HepG2 (cell line): ENCODE data around the gene BMI1. TPM values are rescaled to one million over a fixed set of nuclear protein-coding genes. Genes with fewer than 3 reads are reported as not detected.

Experiments used
- ATAC-seq: fragments of 200-7000 bp; cut with Tn5 transposase; 3 replicates; pipeline ENCODE4 v1.9.1; 2020; ENCODE audit warnings: mild to moderate bottlenecking, moderate library complexity
- BruUV-seq: library from RNA; stranded (reverse); fragments of 400-500 nt; replicated peaks from 2 replicates; lab custom pipeline; 2021; lab: Mats Ljungman, UMichigan
- CTCF ChIA-PET: fragments of 300-600 bp; formaldehyde crosslinking; extraction: SDS; loops from one replicate; lab custom pipeline; 2021; ENCODE audit warnings: low total read pairs, inconsistent platforms, low intra/inter-chr PET ratio; lab: Yijun Ruan, JAX
- POLR2A ChIA-PET: fragments of 350-600 bp; sonication (Branson Sonifier 250); formaldehyde crosslinking; loops from one replicate; lab custom pipeline; 2020; ENCODE audit warnings: antibody characterized with exemption, inconsistent platforms; lab: Yijun Ruan, JAX
- DNase-seq: peaks from one replicate; pipeline ENCODE4 v3.0.0-alpha.2; 2015; ENCODE audit warnings: low spot score
- FAIRE-seq: peaks from 3 replicates; lab custom pipeline; 2011; peaks lifted over from hg19 to GRCh38; lab: Jason Lieb, UNC
- H2AFZ ChIP-seq: one replicate; pipeline ENCODE4 v1.6.1; 2011; ENCODE audit warnings: low read length, inconsistent platforms
- H3K27ac ChIP-seq: fragments of 300-600 bp; 3 replicates; pipeline ENCODE4 v1.8.0; 2011; ENCODE audit warnings: mixed run types, mild to moderate bottlenecking, mixed read lengths, low read length, inconsistent platforms; ENCODE audit not compliant: insufficient read depth; ENCODE audit errors: extremely low read length
- H3K27me3 ChIP-seq, 2 experiments: fragments of 200-600 bp in 1 of 2; 2 replicates in 1 of 2; 3 replicates in 1 of 2; pipeline versions ENCODE4 v1.6.0 to v1.8.0; 2011; ENCODE audit warnings: low read length in 2 of 2, mild to moderate bottlenecking in 2 of 2, moderate library complexity in 2 of 2, inconsistent platforms in 1 of 2; ENCODE audit not compliant: insufficient read depth in 2 of 2, control insufficient read depth in 1 of 2
- H3K36me3 ChIP-seq, 2 experiments: fragments of 200-600 bp in 1 of 2; replicated peaks in 1 of 2; 2 replicates in 1 of 2; 3 replicates in 1 of 2; pipeline versions ENCODE4 v1.5.1 to v1.8.0; 2011; ENCODE audit warnings: low read length in 2 of 2, inconsistent platforms in 1 of 2; ENCODE audit not compliant: insufficient read depth in 2 of 2, control insufficient read depth in 1 of 2
- H3K4me1 ChIP-seq: 2 replicates; pipeline ENCODE4 v1.5.1; 2012; ENCODE audit warnings: low read length, inconsistent platforms; ENCODE audit not compliant: insufficient read depth
- H3K4me2 ChIP-seq: 2 replicates; pipeline ENCODE4 v1.6.0; 2011; ENCODE audit warnings: low read depth, low read length, inconsistent platforms
- H3K4me3 ChIP-seq, 3 experiments: fragments of 200-600 bp in 1 of 3; sonication (generic), shearing (Covaris generic) in 1 of 3; replicated peaks in 1 of 3; 2 replicates each; pipeline ENCODE4 v1.5.1; 2011 to 2016; ENCODE audit warnings: low read length in 3 of 3, inconsistent platforms in 2 of 3, low read depth in 2 of 3, mild to moderate bottlenecking in 2 of 3, control low read depth in 1 of 3, mixed read lengths in 1 of 3; ENCODE audit not compliant: insufficient read depth in 1 of 3
- H3K79me2 ChIP-seq: one replicate; pipeline ENCODE4 v1.6.1; 2011; ENCODE audit warnings: low read length, inconsistent platforms; ENCODE audit not compliant: insufficient read depth
- H3K9ac ChIP-seq: 2 replicates; pipeline ENCODE4 v1.6.0; 2011; ENCODE audit warnings: mild to moderate bottlenecking, low read depth, low read length, inconsistent platforms; ENCODE audit not compliant: insufficient read depth
- H3K9me3 ChIP-seq: 2 replicates; pipeline ENCODE4 v1.5.1; 2012; ENCODE audit warnings: mild to moderate bottlenecking, low read length
- H4K20me1 ChIP-seq: 2 replicates; pipeline ENCODE4 v1.6.0; 2011; ENCODE audit warnings: inconsistent platforms, mild to moderate bottlenecking, low read length, moderate library complexity; ENCODE audit not compliant: insufficient read depth
- ASH2L ChIP-seq: fragments of 300-600, 200-600 bp; sonication (generic); IDR thresholded peaks from 2 replicates; pipeline ENCODE4 v1.7.0; 2017; ENCODE audit warnings: low read depth, mild to moderate bottlenecking, moderate library complexity, mixed read lengths, low read length; ENCODE audit not compliant: insufficient read length
- BCLAF1 ChIP-seq: fragments of 450-650 bp; IDR thresholded peaks from 2 replicates; pipeline ENCODE4 v1.6.1; 2017; ENCODE audit warnings: mild to moderate bottlenecking
- FOXK1 ChIP-seq: sonication (generic); formaldehyde crosslinking; IDR thresholded peaks from 2 replicates; pipeline ENCODE4 v1.4.0; 2020; ENCODE audit warnings: low read depth, missing genetic modification reagents, borderline replicate concordance
- IRF9 ChIP-seq: sonication (generic); formaldehyde crosslinking; IDR thresholded peaks from 2 replicates; pipeline ENCODE4 v1.8.0; 2022; ENCODE audit warnings: missing genetic modification reagents, mild to moderate bottlenecking, borderline replicate concordance
- MAX ChIP-seq: IDR thresholded peaks from 2 replicates; pipeline ENCODE4 v1.6.1; 2012; ENCODE audit warnings: inconsistent platforms
- MNT ChIP-seq: fragments of 450-650 bp; IDR thresholded peaks from 2 replicates; pipeline ENCODE4 v1.6.1; 2016
- NAIF1 ChIP-seq: sonication (generic); formaldehyde crosslinking; IDR thresholded peaks from 2 replicates; pipeline ENCODE4 v1.5.0; 2020; ENCODE audit warnings: mild to moderate bottlenecking, missing genetic modification reagents, borderline replicate concordance
- NCOA1 ChIP-seq: sonication (generic); formaldehyde crosslinking; IDR thresholded peaks from 2 replicates; pipeline ENCODE4 v1.9.0; 2021; ENCODE audit warnings: missing genetic modification reagents
- STAG1 ChIP-seq: sonication (generic); formaldehyde crosslinking; IDR thresholded peaks from 2 replicates; pipeline ENCODE4 v1.4.0; 2020; ENCODE audit warnings: missing genetic modification reagents
- THYN1 ChIP-seq: sonication (generic); formaldehyde crosslinking; IDR thresholded peaks from 2 replicates; pipeline ENCODE4 v1.8.1; 2023; ENCODE audit warnings: low read depth, mild to moderate bottlenecking, moderate library complexity, missing genetic modification reagents, borderline replicate concordance
- YY1 ChIP-seq: IDR thresholded peaks from 2 replicates; pipeline ENCODE4 v1.6.1; 2011; ENCODE audit warnings: low read length, low read depth, moderate library complexity, mild to moderate bottlenecking; ENCODE audit not compliant: insufficient read depth, insufficient replicate concordance
- ZFP62 ChIP-seq: sonication (generic); formaldehyde crosslinking; IDR thresholded peaks from 2 replicates; pipeline ENCODE4 v1.4.0; 2020; ENCODE audit warnings: missing genetic modification reagents
- ZNF530 ChIP-seq: sonication (generic); formaldehyde crosslinking; IDR thresholded peaks from 2 replicates; pipeline ENCODE4 v1.5.0; 2020; ENCODE audit warnings: low read depth, mild to moderate bottlenecking, missing genetic modification reagents
- ZNF574 ChIP-seq: sonication (generic); formaldehyde crosslinking; IDR thresholded peaks from 2 replicates; pipeline ENCODE4 v1.4.0; 2020; ENCODE audit warnings: missing genetic modification reagents
- ZNF724P ChIP-seq: sonication (generic); formaldehyde crosslinking; IDR thresholded peaks from 2 replicates; pipeline ENCODE4 v1.8.0; 2022; ENCODE audit warnings: missing genetic modification reagents, borderline replicate concordance
- ZNF792 ChIP-seq: IDR thresholded peaks from 2 replicates; pipeline ENCODE4 v1.6.1; 2016
- WGBS: methylation state at CpG from one replicate; pipeline ENCODE4 v1.1.6; 2017; ENCODE audit warnings: low lambda C conversion rate; 5-methylcytosine and 5-hydroxymethylcytosine counted together
- in situ Hi-C: cut with HindIII; loops from 2 replicates; pipeline ENCODE4 v1.10.0; 2017; ENCODE audit warnings: low pct_unique_long_range_greater_than_20kb; ENCODE audit not compliant: extremely low pct_ligation_motif_present
- intact Hi-C: fragments of 100-400 bp; cut with micrococcal nuclease; formaldehyde crosslinking; loops from one replicate; pipeline ENCODE4 v1.10.0; 2022; ENCODE audit not compliant: unreplicated experiment
- polyA plus RNA-seq, 8 experiments: library from polyadenylated mRNA; depleted of rRNA in 3 of 8; stranded (reverse) in 7 of 8; unstranded in 1 of 8; fragments of >200 nt; fragmentation: Illumina TruSeq in 4 of 8; extraction: Trizol in 4 of 8; gene quantifications; 2 replicates each; pipeline versions ENCODE4 v1.2.1 to v1.2.3, GENCODE V29; 2011 to 2016; ENCODE audit warnings: low read depth in 4 of 8, missing spikeins in 1 of 8, mixed read lengths in 1 of 8; ENCODE audit not compliant: insufficient read depth in 1 of 8
- total RNA-seq, 5 experiments: library from RNA; depleted of rRNA; stranded (reverse); fragments of >200 nt; fragmentation: Illumina TruSeq; extraction: Trizol; gene quantifications; 2 replicates each; pipeline ENCODE4 v1.2.3, GENCODE V29; 2016; ENCODE audit warnings: low read depth in 1 of 5

BMI1 gene
- total and polyA plus RNA-seq, 2 of the 13 experiments (the other 11 are each of a cell fraction or from before 2014, with no cell fraction given), result 30.5 to 44.0 TPM

GRCh38 chr10:22368402-22368801 is 47.5 kb downstream of the BMI1 start:
- DNase-seq, result no peak
- Histone ChIP-seq H3K4me2 (no peak overlapping the region), H4K20me1 (no peaks in the 10 kb centered on the region), H3K36me3 (no peaks in the 10 kb centered on the region), H3K27ac (no peak overlapping the region), H3K27me3 (no peaks in the 10 kb centered on the region), H3K79me2 (no peaks in the 10 kb centered on the region), H3K4me1 (no peaks in the 10 kb centered on the region), H3K4me3 (no peak overlapping the region), H3K9me3 (no peaks in the 10 kb centered on the region), H2AFZ (no peak overlapping the region), H3K9ac (no peak overlapping the region)
- FAIRE-seq, result no peak
- POLR2A ChIA-PET, result no interaction called here
- in situ Hi-C loops (no loop called here), intact Hi-C loops (no loop called here)
- BruUV-seq, result no TSS peak
- ATAC-seq, result no peak
- CTCF ChIA-PET, result no interaction called here
- WGBS, result 28% methylated on average over 4 of the region's 4 CpGs
- TF ChIP-seq ASH2L (no peak), IRF9 (CRISPR knock-in tag) (no peak), THYN1 (CRISPR knock-in tag) (no peak), ZNF792 (CRISPR knock-in tag) (no peak), BCLAF1 (no peak), STAG1 (CRISPR knock-in tag) (no peak), ZNF724P (CRISPR knock-in tag) (no peak), YY1 (no peak), MNT (no peak), NAIF1 (CRISPR knock-in tag) (no peak), ZNF574 (CRISPR knock-in tag) (no peak), MAX (no peak), NCOA1 (CRISPR knock-in tag) (no peak), FOXK1 (CRISPR knock-in tag) (no peak), ZFP62 (no peak), ZNF530 (no peak)
